HG03439 (cell line): ENCODE measurements around the gene CD151.

Source experiments
- ATAC-seq: cut with Tn5 transposase; IDR thresholded peaks from one replicate; pipeline ENCODE4 v1.9.1; 2021; ENCODE audit warnings: mild to moderate bottlenecking, moderate library complexity; ENCODE audit not compliant: unreplicated experiment

Gene CD151

DNA sequence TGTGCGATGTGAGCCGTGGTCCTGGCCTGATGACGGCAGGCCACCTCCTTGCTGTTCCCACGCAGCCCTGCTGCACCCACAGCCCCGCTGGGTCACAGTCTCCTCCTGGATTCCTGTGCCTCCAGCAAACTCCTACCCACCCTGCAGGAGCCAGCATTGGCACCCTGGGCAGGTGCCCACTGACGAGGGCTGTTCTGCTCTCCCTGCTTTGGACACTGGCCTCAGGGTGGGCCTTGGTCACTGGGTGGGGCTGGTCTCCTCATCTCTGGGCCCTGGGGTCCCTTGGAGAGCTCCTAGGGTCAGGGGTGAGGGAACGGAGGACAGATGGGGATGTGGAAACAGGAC is 22.6 kb downstream of the CD151 start:
- no peak for ATAC-seq

GRCh38 chr11:855796-856195 is 23.0 kb downstream of the CD151 start:
- ATAC-seq, result no peak

GRCh38 chr11:856397-856796 is 23.6 kb downstream of the CD151 start:
- no peak for ATAC-seq

- ATAC-seq, result no peak
Measured at GRCh38 chr11:858053-858761, 25.5 kb downstream of the CD151 start.

DNA sequence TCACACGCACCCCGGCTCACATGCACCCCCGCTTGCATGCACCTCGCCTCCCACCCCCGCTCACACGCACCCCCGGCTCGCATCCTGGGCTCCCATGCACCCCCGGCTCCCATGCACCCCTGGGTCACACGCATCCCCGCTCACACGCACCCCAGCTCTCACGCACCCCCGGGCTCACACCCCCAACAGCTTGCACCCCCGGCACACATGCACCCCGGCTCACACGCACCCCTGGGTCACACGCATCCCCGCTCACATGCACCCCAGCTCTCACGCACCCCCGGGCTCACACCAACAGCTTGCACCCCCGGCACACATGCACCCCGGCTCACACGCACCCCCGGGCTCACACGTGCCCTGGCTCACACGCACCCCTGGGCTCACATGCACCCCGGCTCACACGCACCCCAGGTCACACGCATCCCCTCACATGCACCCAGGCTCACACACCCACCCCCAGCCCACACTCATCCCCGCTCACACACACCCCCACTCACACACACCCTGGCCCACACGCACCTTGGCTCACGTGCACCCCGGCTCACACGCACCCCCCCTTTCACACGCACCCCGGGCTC is 26.1 kb downstream of the CD151 start:
- ATAC-seq, result no peak

DNA sequence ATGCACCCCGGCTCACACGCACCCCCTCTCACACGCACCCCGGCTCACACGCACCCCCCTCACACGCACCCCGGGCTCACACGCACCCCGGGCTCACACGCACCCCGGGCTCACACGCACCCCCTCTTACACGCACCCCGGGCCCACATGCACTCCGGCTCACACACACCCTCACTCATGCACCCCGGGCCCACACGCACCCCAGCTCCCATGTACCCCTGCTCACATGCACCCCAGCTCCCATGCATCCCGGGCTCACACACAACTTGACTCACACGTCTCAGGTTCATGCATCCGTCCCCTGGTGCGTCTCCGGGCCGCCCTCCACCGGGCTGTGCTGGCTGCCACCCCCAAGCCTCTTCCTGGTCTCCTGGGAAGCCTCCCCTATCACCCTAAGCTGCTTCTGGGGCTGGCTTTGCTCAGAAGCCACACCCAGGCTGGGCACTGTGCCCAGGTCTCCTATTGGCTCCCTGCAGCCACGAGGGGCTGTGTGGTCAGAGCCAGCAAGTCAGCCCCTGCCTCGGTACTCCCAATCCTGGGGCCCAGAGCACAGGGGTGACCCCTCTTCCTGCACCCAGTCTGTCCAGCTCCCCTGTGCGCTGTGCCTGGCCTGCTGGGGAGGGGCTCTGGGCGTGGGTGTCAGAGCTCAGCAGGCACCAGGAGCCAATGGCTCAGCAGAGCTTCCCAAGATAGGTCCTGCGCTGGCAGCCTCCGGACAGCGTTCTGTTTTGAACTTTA is 26.8 kb downstream of the CD151 start:
- no peak for ATAC-seq

- ATAC-seq, result no peak
Measured at GRCh38 chr11:860234-861104, 27.7 kb downstream of the CD151 start.

DNA sequence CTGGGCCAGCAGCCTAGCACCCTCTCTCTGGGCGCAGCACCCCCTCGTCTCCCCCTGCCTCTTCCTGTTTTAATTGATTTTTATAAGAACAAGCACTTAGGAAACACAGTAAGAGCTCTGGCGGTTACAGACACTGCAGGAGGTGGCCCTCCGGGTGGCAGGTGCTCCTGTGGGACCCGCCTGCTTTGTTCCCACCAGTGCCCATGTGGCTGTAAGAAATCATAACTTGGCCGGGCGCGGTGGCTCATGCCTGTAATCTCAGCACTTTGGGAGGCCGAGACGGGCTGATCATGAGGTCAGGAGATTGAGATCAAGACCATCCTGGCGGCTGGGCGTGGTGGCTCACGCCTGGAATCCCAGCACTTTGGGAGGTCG is 28.3 kb downstream of the CD151 start:
- no peak for ATAC-seq

GRCh38 chr11:862081-862661 is 29.4 kb downstream of the CD151 start:
- no peak for ATAC-seq

DNA sequence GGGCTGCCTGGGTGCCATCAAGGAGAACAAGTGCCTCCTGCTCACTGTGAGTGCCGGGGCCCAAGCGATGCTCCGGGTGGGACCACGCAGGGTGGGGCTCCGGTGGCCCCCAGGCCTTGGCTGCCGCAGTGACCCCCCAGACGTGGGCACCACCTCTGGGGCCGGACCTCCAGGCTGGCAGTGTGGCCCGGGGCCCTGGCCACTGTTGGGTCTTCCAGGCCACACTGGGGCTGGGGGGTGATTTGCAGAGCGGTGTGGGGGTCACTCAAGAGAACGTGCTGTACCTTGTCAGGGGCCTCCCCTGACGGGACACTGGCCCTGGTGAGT is 29.9 kb downstream of the CD151 start:
- no peak for ATAC-seq

- no peak for ATAC-seq
Measured at GRCh38 chr11:863023-863909, 30.5 kb downstream of the CD151 start.

GRCh38 chr11:863910-864827 is 31.4 kb downstream of the CD151 start:
- ATAC-seq, result no peak

DNA sequence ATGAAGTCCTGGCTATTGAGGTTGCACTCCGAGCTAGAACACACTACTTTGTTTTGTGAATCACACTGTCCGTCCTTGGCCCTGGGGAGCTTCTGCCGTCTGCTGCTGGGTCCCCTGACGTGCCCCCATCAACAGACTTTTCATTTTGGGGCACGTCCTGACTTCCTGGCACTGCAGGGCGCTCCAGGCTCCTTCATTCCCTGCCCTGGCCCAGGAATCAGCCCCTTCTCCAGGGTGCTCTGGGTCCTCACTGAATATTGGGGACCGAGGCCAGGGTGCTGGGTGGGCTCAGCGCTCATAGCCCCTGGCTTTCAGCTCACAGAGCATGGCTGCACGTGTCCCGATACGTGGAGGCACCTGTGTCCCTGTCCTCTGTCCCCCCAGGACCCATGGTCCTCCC is 32.1 kb downstream of the CD151 start:
- ATAC-seq, result no peak

DNA sequence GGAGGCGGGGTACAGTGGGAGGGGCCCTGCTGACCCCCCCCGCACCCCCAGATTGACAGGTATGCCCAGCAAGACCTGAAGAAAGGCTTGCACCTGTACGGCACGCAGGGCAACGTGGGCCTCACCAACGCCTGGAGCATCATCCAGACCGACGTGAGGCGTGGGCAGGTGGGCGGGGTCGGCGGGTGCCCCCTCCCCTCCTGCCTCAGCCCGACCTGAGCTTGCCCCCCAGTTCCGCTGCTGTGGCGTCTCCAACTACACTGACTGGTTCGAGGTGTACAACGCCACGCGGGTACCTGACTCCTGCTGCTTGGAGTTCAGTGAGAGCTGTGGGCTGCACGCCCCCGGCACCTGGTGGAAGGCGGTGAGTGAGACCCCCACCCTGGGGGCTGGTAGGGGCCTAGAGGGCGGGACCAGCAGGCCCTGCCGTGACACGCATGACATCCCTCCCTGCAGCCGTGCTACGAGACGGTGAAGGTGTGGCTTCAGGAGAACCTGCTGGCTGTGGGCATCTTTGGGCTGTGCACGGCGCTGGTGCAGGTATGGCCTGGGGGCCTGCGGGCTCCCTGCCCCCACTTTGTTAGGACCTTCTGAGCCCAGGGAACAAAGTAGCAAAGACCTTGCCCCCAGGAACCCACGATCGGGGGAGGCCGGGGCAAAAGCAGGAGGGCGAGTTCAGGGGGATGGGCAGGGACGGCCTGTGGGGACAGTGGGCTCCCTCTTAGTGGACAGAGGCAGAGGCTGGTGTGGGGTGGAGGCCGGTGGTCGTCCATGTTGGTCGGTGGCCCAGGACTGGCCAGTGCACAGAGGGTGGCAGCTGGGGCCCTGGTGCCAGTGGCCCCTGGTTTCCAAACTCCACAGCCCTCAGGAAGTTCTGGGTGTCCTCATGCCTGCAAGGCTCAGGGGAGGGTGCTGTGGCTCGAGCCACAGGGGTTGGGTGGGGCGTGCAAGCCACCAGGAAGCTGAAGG is 33.0 kb downstream of the CD151 start:
- ATAC-seq, result no peak

- ATAC-seq, result no peak
Measured at GRCh38 chr11:866481-866880, 33.7 kb downstream of the CD151 start.

DNA sequence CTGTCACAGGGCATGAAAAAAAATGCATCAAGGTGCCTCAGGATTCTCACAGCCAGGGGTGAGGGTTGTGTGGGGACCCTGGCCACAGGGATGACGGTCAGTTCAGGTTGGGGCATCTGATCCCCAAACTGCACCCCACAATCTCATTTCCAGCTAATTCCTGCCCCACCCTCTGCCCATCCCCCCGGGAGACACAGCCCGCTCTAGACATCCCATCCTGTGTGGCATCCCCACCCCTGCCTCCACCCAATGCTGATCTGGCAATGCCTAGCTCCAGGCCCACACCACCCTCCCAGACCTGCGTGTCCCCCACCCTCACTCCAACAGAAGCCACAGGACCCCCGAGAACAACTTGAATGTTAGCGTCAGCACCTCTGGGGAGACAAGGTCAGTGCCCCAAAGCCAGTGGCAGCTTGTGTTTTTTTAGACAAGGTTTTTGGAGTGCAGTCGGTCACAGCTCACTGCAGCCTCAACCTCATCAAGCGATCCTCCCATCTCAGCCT is 35.2 kb downstream of the CD151 start:
- ATAC-seq, result no peak

- no peak for ATAC-seq
Measured at GRCh38 chr11:868394-868793, 35.6 kb downstream of the CD151 start.

- ATAC-seq, result no peak
Measured at GRCh38 chr11:868802-869201, 36.0 kb downstream of the CD151 start.
